Esophagus muscularis mucosa (tissue), 4 donors: Measurements from ENCODE around the gene PRKCQ. TPM values are rescaled to one million over a fixed set of nuclear protein-coding genes. Genes with fewer than 3 reads are reported as not detected.

Source experiments
- DNase-seq: peaks from one replicate; pipeline ENCODE4 v3.0.0-alpha.2; 2017; ENCODE audit errors: extremely low spot score
- H3K27ac ChIP-seq, 4 donors: fragments of 200-600 bp; sonication (generic); replicated peaks in 1 of 4; 1 replicate in 3 of 4; 2 replicates in 1 of 4; pipeline ENCODE4 v1.5.1; 2016 to 2019; ENCODE audit warnings: mild to moderate bottlenecking in 1 of 4
- H3K27me3 ChIP-seq, 4 donors: fragments of 200-600 bp; sonication (generic); one replicate each; pipeline versions ENCODE4 v1.5.1 to v1.6.0; 2016 to 2019
- H3K36me3 ChIP-seq, 4 donors: fragments of 200-600 bp; sonication (generic); one replicate each; pipeline ENCODE4 v1.5.1; 2016 to 2019
- H3K4me1 ChIP-seq, 4 donors: fragments of 200-600 bp; sonication (generic); one replicate each; pipeline ENCODE4 v1.5.1; 2016 to 2019
- H3K4me3 ChIP-seq, 4 donors: fragments of 200-600 bp; sonication (generic); 1 replicate in 2 of 4; 2 replicates in 2 of 4; pipeline ENCODE4 v1.5.1; 2016 to 2019; ENCODE audit warnings: mild to moderate bottlenecking in 4 of 4, moderate library complexity in 1 of 4
- H3K9me3 ChIP-seq, 4 donors: fragments of 200-600 bp; sonication (generic); 1 replicate in 3 of 4; 2 replicates in 1 of 4; pipeline ENCODE4 v1.5.1; 2016 to 2019
- CTCF ChIP-seq, 3 experiments: fragments of 200-600 bp in 2 of 3; fragments of 450-650 bp in 1 of 3; sonication (generic) in 2 of 3; IDR thresholded peaks; one replicate each; pipeline ENCODE4 v1.5.1; 2017 to 2019; ENCODE audit warnings: antibody characterized with exemption in 3 of 3, mild to moderate bottlenecking in 2 of 3, moderate library complexity in 1 of 3
- EP300 ChIP-seq: sonication (generic); formaldehyde crosslinking; IDR thresholded peaks from one replicate; pipeline ENCODE4 v1.6.1; 2017; ENCODE audit warnings: antibody characterized with exemption
- POLR2A ChIP-seq: fragments of 450-650 bp; IDR thresholded peaks from one replicate; pipeline ENCODE4 v1.6.1; 2017; ENCODE audit warnings: antibody characterized with exemption, moderate library complexity, mild to moderate bottlenecking, low read depth
- POLR2AphosphoS5 ChIP-seq, 2 donors: sonication (generic); formaldehyde crosslinking; IDR thresholded peaks; one replicate each; pipeline ENCODE4 v1.6.1; 2017; ENCODE audit warnings: antibody characterized with exemption in 2 of 2
- WGBS: methylation state at CpG from one replicate; pipeline ENCODE4 v1.1.5; 2018; 5-methylcytosine and 5-hydroxymethylcytosine counted together
- intact Hi-C: fragments of 100-400 bp; cut with DNase I; formaldehyde crosslinking; loops from one replicate; pipeline ENCODE4 v1.15.1; 2023
- total RNA-seq, 4 donors: library from RNA; depleted of rRNA; stranded (reverse); fragments of >200 nt; gene quantifications; one replicate each; pipeline versions ENCODE4 v1.1.0 to v1.2.1, GENCODE V29; 2016

PRKCQ gene
- total RNA-seq, 4 donors from 2014 or later: 4.6 to 9.4 (median 6.8) TPM

GRCh38 chr10:6416892-6417512, 163.1 kb downstream of the PRKCQ start:
- TF ChIP-seq POLR2AphosphoS5 (IDR thresholded peaks at IDR 0.05): no peak
- no peak for TF ChIP-seq POLR2A
- TF ChIP-seq EP300: no peak
- TF ChIP-seq CTCF (IDR thresholded peaks at IDR 0.05): peak; percentile 47 to 64 (median 63)

GRCh38 chr10:6411436-6411835, 168.6 kb downstream of the PRKCQ start:
- no peak for DNase-seq
- Histone ChIP-seq H3K36me3 (no peaks in the 10 kb centered on the region), H3K27ac (no peak overlapping the region), H3K4me3 (no peak overlapping the region), H3K4me1 (peaks cover 11 to 22% (median 13%) of the 10 kb centered on the region in 4 donors), H3K9me3 (no peaks in the 10 kb centered on the region), H3K27me3 (no peaks in the 10 kb centered on the region)
- 81% methylated on average over 3 of the region's 3 CpGs for WGBS
- TF ChIP-seq EP300 (no peak), CTCF (IDR thresholded peaks at IDR 0.05) (no peak), POLR2A (no peak), POLR2AphosphoS5 (IDR thresholded peaks at IDR 0.05) (no peak)
- intact Hi-C loops: no loop called here

More at GRCh38 chr10:6416892-6417512, 163.1 kb downstream of the PRKCQ start:
- Histone ChIP-seq H3K4me1 (no peaks in the 10 kb centered on the region), H3K9me3 (no peaks in the 10 kb centered on the region), H3K27me3 (peaks cover 0 to 5% (median 0%) of the 10 kb centered on the region in 4 donors), H3K27ac (no peak overlapping the region), H3K36me3 (no peaks in the 10 kb centered on the region), H3K4me3 (no peak overlapping the region)
- 59% methylated on average over 3 of the region's 3 CpGs for WGBS
- intact Hi-C loops: loop anchor here (5.0 kb wide), 1 partner anchor 250 kb away; no protein-coding TSS in a partner anchor
- DNase-seq: no peak

- Histone ChIP-seq H3K4me1 (peaks cover 11 to 22% (median 13%) of the 10 kb centered on the region in 4 donors), H3K36me3 (no peaks in the 10 kb centered on the region), H3K27ac (peak overlapping the region; percentile 66 to 72 (median 71)), H3K27me3 (no peaks in the 10 kb centered on the region), H3K4me3 (no peak overlapping the region), H3K9me3 (no peaks in the 10 kb centered on the region)
- DNase-seq: no peak
- TF ChIP-seq POLR2A (no peak), CTCF (IDR thresholded peaks at IDR 0.05) (no peak), EP300 (no peak), POLR2AphosphoS5 (IDR thresholded peaks at IDR 0.05) (no peak)
- intact Hi-C loops: no loop called here
- WGBS: 97% methylated on average over 13 of the region's 15 CpGs
These were observed 169.2 kb downstream of the PRKCQ start for GRCh38 chr10:6410830-6411229.

GRCh38 chr10:6409971-6410643, 170.0 kb downstream of the PRKCQ start:
- DNase-seq: no peak
- Histone ChIP-seq H3K36me3 (no peaks in the 10 kb centered on the region), H3K27me3 (no peaks in the 10 kb centered on the region), H3K9me3 (no peaks in the 10 kb centered on the region), H3K27ac (peak overlapping the region; percentile 66 to 72 (median 71)), H3K4me1 (peaks cover 11 to 22% (median 13%) of the 10 kb centered on the region in 4 donors), H3K4me3 (peak overlapping the region in 1 of 4 donors; percentile 12)
- intact Hi-C loops: no loop called here
- WGBS: 22% methylated on average over 2 of the region's 2 CpGs
- TF ChIP-seq POLR2A (no peak), CTCF (IDR thresholded peaks at IDR 0.05) (no peak), POLR2AphosphoS5 (IDR thresholded peaks at IDR 0.05) (peak; percentile 36 to 46)
